ENCODE results near the gene BTG1. TPM values are rescaled to one million over a fixed set of nuclear protein-coding genes. Genes with fewer than 3 reads are reported as not detected.
"Not testable (repeated sequence)": the region's sequence is repeated elsewhere in the genome, so short reads cannot be mapped to it uniquely, and the experiment has no call there.

BTG1 gene
- total RNA-seq, 2 donors from 2014 or later: 48.5 to 53.7 TPM

DNA sequence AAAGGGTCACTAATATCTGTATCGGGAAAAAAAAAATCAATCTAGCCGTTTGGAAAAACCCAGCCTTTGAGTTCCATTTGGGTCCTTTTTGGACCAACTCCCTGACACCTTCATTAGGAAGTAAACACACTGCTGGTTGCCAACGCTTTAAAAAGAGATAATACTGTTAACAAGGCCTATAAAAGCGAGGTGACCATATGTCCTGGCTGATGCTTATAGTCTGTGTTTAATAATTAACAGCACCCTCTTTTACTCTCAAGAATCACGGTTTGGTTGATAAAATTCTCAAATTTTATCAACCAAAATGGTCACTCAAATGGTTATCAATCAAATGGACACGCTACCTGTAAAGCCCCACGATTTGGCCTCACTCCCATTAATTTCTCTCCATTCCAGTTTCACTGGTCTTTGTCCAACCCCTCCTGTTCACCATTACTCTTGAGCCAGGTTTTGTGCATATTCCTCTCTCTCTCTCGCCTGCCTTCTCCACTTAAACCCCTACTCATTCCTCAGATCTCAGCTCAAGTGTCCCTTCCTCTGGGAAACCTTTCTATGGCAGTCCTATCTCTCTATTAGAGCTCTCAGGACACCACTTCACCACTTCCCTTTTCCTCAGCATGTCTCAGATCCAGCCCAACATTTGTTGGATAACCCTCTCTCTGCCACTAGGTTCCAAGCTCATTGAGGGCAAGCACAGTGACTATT is 9.5 kb downstream of the BTG1 start:
- DNase-seq (peak in 3 of 4 donors; percentile 32 to 64 (median 43)), ATAC-seq (peak; percentile 55)
- TF ChIP-seq POLR2A (IDR thresholded peaks at IDR 0.05): peak in 1 of 3 donors; percentile 25
- TF ChIP-seq, protein P1, sequence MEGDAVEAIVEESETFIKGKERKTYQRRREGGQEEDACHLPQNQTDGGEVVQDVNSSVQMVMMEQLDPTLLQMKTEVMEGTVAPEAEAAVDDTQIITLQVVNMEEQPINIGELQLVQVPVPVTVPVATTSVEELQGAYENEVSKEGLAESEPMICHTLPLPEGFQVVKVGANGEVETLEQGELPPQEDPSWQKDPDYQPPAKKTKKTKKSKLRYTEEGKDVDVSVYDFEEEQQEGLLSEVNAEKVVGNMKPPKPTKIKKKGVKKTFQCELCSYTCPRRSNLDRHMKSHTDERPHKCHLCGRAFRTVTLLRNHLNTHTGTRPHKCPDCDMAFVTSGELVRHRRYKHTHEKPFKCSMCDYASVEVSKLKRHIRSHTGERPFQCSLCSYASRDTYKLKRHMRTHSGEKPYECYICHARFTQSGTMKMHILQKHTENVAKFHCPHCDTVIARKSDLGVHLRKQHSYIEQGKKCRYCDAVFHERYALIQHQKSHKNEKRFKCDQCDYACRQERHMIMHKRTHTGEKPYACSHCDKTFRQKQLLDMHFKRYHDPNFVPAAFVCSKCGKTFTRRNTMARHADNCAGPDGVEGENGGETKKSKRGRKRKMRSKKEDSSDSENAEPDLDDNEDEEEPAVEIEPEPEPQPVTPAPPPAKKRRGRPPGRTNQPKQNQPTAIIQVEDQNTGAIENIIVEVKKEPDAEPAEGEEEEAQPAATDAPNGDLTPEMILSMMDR (IDR thresholded peaks at IDR 0.05): peak in 1 of 7 experiments; percentile 10
- 15 to 24% methylated on average over 8 of the region's 8 CpGs for WGBS, 2 donors
- H3K4me3 ChIP-seq: no peak overlapping the region
- intact Hi-C loops (cut with DNase I): loop anchor here (10.0 kb wide), 1 partner anchor 61 kb away; no protein-coding TSS in a partner anchor
- H3K27ac ChIP-seq: peak overlapping the region; percentile 43 to 100 (median 84)
- no peaks in the 10 kb centered on the region for H3K27me3 ChIP-seq
- H3K36me3 ChIP-seq (replicated peaks in 1 of 2; ENCODE audit: insufficient read depth in 1 of 2, low read depth in 2 of 2): no peaks in the 10 kb centered on the region
- H3K9me3 ChIP-seq: no peaks in the 10 kb centered on the region
- peaks cover 81% of the 10 kb centered on the region for H3K4me1 ChIP-seq

DNA sequence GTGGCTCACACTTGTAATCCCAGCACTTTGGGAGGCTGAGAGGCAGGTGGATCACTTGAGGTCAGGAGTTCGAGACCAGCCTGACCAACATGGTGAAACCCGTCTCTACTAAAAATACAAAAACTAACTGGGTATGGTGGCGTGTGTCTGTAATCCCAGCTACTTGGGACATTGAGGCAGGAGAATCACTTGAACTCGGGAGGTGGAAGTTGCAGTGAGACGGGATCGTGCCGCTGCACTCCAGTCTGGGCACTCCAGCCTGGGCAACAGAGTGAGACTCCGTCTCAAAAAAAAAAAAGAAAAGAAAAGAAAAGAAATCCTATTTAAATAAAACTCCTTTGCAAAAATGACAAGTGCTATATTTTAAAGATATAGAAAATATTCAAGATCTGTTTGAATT is 10.1 kb downstream of the BTG1 start:
- DNase-seq; H3K27me3 ChIP-seq; H3K36me3 ChIP-seq (replicated peaks in 1 of 2; ENCODE audit: insufficient read depth in 1 of 2, low read depth in 2 of 2); H3K9me3 ChIP-seq; ATAC-seq; H3K4me3 ChIP-seq: not testable (repeated sequence)
- H3K27ac ChIP-seq: peak overlapping the region in 3 of 4 donors; percentile 13 to 100 (median 100)
- 83 to 87% methylated on average over 8 of the region's 8 CpGs for WGBS, 2 donors
- H3K4me1 ChIP-seq: peaks cover 88% of the 10 kb centered on the region
- intact Hi-C loops (cut with DNase I): loop anchor here (10.0 kb wide), 1 partner anchor 61 kb away; no protein-coding TSS in a partner anchor

DNA sequence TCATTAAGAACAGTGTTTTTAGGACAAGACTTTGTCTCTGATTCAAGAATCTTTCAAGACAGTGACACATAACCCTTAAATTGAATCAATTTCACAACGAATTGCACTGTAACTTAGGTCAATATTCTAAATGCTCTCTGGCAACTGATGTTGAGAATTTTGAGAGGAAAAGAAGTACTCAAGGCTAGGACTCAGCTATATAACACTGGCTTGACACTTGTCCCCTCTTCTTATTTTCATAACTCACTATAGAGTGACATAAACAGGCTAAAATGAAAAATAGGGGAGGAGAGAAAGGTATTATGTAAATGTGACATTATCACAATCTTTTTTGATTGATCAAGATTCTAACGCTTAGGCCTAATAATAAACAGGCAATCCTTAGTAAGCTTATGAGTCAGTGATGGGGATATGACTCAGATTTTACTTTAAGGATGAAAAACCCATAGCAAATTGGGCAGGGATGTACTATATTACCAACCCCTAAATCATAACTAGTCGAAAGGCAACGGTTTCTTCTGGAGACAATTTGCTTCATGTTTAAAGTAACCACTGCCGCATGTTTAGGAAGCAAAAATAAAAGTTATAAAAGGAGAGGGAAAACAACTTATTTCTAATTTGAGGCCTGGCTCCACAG is 10.9 kb downstream of the BTG1 start:
- no peak for DNase-seq
- no peak overlapping the region for H3K4me3 ChIP-seq
- no peak for TF ChIP-seq POLR2A (IDR thresholded peaks at IDR 0.05)
- TF ChIP-seq, protein P1 (IDR thresholded peaks at IDR 0.05): no peak
- peak overlapping the region in 3 of 4 donors; percentile 48 to 100 (median 100) for H3K27ac ChIP-seq
- H3K4me1 ChIP-seq: peaks cover 94% of the 10 kb centered on the region
- H3K36me3 ChIP-seq (replicated peaks in 1 of 2; ENCODE audit: insufficient read depth in 1 of 2, low read depth in 2 of 2): no peaks in the 10 kb centered on the region
- H3K9me3 ChIP-seq: no peaks in the 10 kb centered on the region
- ATAC-seq: no peak
- WGBS, 2 donors: 49 to 54% methylated on average over 5 of the region's 5 CpGs
- intact Hi-C loops (cut with DNase I): loop anchor here (10.0 kb wide), 1 partner anchor 60 kb away; no protein-coding TSS in a partner anchor
- no peaks in the 10 kb centered on the region for H3K27me3 ChIP-seq

DNA sequence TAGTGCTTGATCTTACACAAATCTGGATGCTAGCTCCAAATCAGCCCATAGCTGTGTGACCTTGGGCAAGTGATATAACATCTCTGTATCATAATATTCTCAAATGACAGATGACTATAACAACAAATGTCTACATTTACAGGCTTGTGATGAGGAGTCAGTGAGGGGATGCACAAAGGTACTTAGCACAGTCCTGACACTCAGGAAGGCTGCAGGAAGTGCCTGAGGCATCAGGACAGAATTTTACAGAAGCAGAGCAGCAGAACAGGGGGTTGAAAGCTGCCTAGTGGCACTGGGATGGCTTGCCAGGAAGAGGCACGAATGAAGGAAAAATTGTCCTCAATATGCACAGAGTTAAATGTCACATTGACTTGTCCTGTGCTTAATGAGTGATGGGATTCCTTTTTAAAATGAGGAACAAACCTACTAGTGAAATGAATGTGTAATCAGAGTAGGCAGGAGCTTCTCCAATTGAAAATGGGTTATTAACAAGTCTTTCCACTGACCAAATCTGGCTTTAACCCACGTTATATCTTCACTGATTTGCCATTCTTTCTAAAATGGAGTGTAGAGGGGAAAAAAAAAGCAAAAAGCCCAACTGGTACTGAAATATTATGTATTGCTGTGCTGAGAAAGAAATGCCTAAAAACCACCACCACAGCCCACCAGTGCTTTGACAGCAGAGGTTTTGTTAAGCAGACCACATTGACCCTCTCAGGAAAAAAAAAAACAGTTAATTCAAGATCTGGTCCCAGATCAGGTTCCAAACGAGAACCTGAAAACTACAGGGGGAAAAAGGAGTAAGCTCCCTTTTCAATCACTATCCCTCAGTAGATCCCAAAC is 11.6 kb downstream of the BTG1 start:
- WGBS, 2 donors: 15 to 18% methylated on average over 3 of the region's 3 CpGs
- no peaks in the 10 kb centered on the region for H3K36me3 ChIP-seq (replicated peaks in 1 of 2; ENCODE audit: insufficient read depth in 1 of 2, low read depth in 2 of 2)
- TF ChIP-seq, protein P1 (IDR thresholded peaks at IDR 0.05): no peak
- TF ChIP-seq POLR2A (IDR thresholded peaks at IDR 0.05): no peak
- ATAC-seq: no peak
- peak overlapping the region; percentile 21 to 100 (median 51) for H3K27ac ChIP-seq
- no peak for DNase-seq
- no peaks in the 10 kb centered on the region for H3K27me3 ChIP-seq
- H3K4me3 ChIP-seq: no peak overlapping the region
- H3K9me3 ChIP-seq: no peaks in the 10 kb centered on the region
- H3K4me1 ChIP-seq: peaks cover 90% of the 10 kb centered on the region
- intact Hi-C loops (cut with DNase I): loop anchor here (10.0 kb wide), 1 partner anchor 59 kb away; no protein-coding TSS in a partner anchor

Data from body of pancreas (tissue), 4 donors.